HCT116 (cell line): Measurements from ENCODE around the gene OTUD4. TPM values are rescaled to one million over a fixed set of nuclear protein-coding genes. Genes with fewer than 3 reads are reported as not detected.

Experiments
- ATAC-seq: fragments of 200-7000 bp; cut with Tn5 transposase; 2 replicates; pipeline ENCODE4 v1.9.1; 2020; ENCODE audit warnings: mild to moderate bottlenecking, moderate library complexity
- BruUV-seq: library from RNA; stranded (reverse); fragments of 400-500 nt; replicated peaks from 2 replicates; lab custom pipeline; 2021; lab: Mats Ljungman, UMichigan
- CTCF ChIA-PET: fragments of 300-600 bp; sonication (Branson Sonifier 250); formaldehyde crosslinking; loops from one replicate; lab custom pipeline; 2021; ENCODE audit warnings: antibody characterized with exemption; lab: Charles Lee
- POLR2A ChIA-PET: fragments of 300-600, 350-600 bp; sonication (Branson Sonifier 250); formaldehyde crosslinking; loops from one replicate; lab custom pipeline; 2021; ENCODE audit warnings: antibody characterized with exemption; lab: Charles Lee
- RAD21 ChIA-PET, 2 experiments: fragments of 300-600 bp; sonication (Branson Sonifier 250); formaldehyde crosslinking; loops; one replicate each; lab custom pipeline; 2023; ENCODE audit warnings: low total read pairs in 2 of 2; ENCODE audit not compliant: uncharacterized antibody in 2 of 2, unreplicated experiment in 2 of 2, low non-redundant PET in 1 of 2; lab: Charles Lee
- DNase-seq: peaks from one replicate; pipeline ENCODE4 v3.0.0-alpha.2; 2010; ENCODE audit warnings: low read depth, low spot score
- H2AFZ ChIP-seq: fragments of 200-600 bp; shearing (Covaris generic), sonication (generic); 2 replicates; pipeline ENCODE4 v1.6.1; 2017; ENCODE audit warnings: low read depth, mixed run types, mixed read lengths, antibody characterized with exemption, low read length; ENCODE audit not compliant: poor library complexity, severe bottlenecking
- H3K27ac ChIP-seq: 2 replicates; pipeline ENCODE4 v1.5.1; 2012; ENCODE audit warnings: low read depth, low read length
- H3K27me3 ChIP-seq: fragments of 200-600 bp; sonication (generic); 2 replicates; pipeline ENCODE4 v1.6.1; 2016; ENCODE audit warnings: mixed run types, low read length, mixed read lengths; ENCODE audit not compliant: insufficient read depth
- H3K36me3 ChIP-seq, 2 experiments: fragments of 200-500 bp in 1 of 2; fragments of 200-600 bp in 1 of 2; sonication (Bioruptor generic) in 1 of 2; sonication (generic) in 1 of 2; 2 replicates each; pipeline versions ENCODE4 v1.5.1 to v1.6.1; 2014 to 2016; ENCODE audit warnings: low read length in 2 of 2, inconsistent platforms in 1 of 2, mixed read lengths in 1 of 2, mixed run types in 1 of 2; ENCODE audit not compliant: insufficient read depth in 2 of 2, control insufficient read depth in 1 of 2
- H3K4me1 ChIP-seq, 2 experiments: fragments of 200-600 bp in 1 of 2; sonication (generic) in 1 of 2; 2 replicates each; pipeline versions ENCODE4 v1.5.1 to v1.6.1; 2012 to 2017; ENCODE audit warnings: low read length in 2 of 2, inconsistent platforms in 1 of 2, mild to moderate bottlenecking in 1 of 2, mixed read lengths in 1 of 2, mixed run types in 1 of 2, moderate library complexity in 1 of 2; ENCODE audit not compliant: insufficient read depth in 2 of 2, control insufficient read depth in 1 of 2
- H3K4me2 ChIP-seq: fragments of 200-600 bp; sonication (generic); 2 replicates; pipeline ENCODE4 v1.6.1; 2017; ENCODE audit warnings: mixed run types, low read length, mixed read lengths
- H3K4me3 ChIP-seq, 2 experiments: fragments of 200-600 bp in 1 of 2; sonication (generic) in 1 of 2; replicated peaks in 1 of 2; 2 replicates each; pipeline ENCODE4 v1.5.1; 2011 to 2016; ENCODE audit warnings: low read length in 2 of 2, control low read depth in 1 of 2, low read depth in 1 of 2, mild to moderate bottlenecking in 1 of 2, mixed read lengths in 1 of 2, mixed run types in 1 of 2
- H3K79me2 ChIP-seq: fragments of 200-600 bp; sonication (generic); 2 replicates; pipeline ENCODE4 v1.6.1; 2017; ENCODE audit warnings: mild to moderate bottlenecking, mixed run types, low read length, moderate library complexity, mixed read lengths; ENCODE audit not compliant: insufficient read depth
- H3K9ac ChIP-seq: fragments of 200-600 bp; sonication (generic); 2 replicates; pipeline ENCODE4 v1.6.1; 2016; ENCODE audit warnings: low read length, mixed read lengths
- H3K9me2 ChIP-seq: fragments of 200-600 bp; sonication (generic), shearing (Covaris generic); 2 replicates; pipeline ENCODE4 v1.6.1; 2017; ENCODE audit warnings: mixed run types, mild to moderate bottlenecking, moderate library complexity; ENCODE audit not compliant: insufficient read depth
- H3K9me3 ChIP-seq, 2 experiments: fragments of 200-500 bp in 1 of 2; fragments of 200-600 bp in 1 of 2; sonication (Bioruptor generic) in 1 of 2; sonication (generic) in 1 of 2; 2 replicates each; pipeline ENCODE4 v1.6.1; 2014 to 2017; ENCODE audit warnings: low read length in 2 of 2, mixed read lengths in 2 of 2, inconsistent platforms in 1 of 2, low read depth in 1 of 2, mild to moderate bottlenecking in 1 of 2, mixed run types in 1 of 2, moderate library complexity in 1 of 2; ENCODE audit not compliant: control insufficient read depth in 1 of 2, insufficient read depth in 1 of 2
- H4K20me1 ChIP-seq: fragments of 200-600 bp; sonication (generic), shearing (Covaris generic); 2 replicates; pipeline ENCODE4 v1.6.1; 2017; ENCODE audit warnings: mixed run types, mild to moderate bottlenecking, moderate library complexity; ENCODE audit not compliant: insufficient read depth
- ATF3 ChIP-seq: IDR thresholded peaks from 2 replicates; pipeline ENCODE4 v1.6.1; 2012
- CBX3 ChIP-seq: IDR thresholded peaks from 2 replicates; pipeline ENCODE4 v1.6.1; 2012; ENCODE audit warnings: low read depth
- CEBPB ChIP-seq: IDR thresholded peaks from 2 replicates; pipeline ENCODE4 v1.6.1; 2012; ENCODE audit warnings: low read depth
- CTCF ChIP-seq, 3 experiments: fragments of 200-600 bp in 1 of 3; sonication (generic) in 1 of 3; IDR thresholded peaks in 2 of 3; conservative IDR thresholded peaks in 1 of 3; 2 replicates each; pipeline ENCODE4 v1.5.1; 2012 to 2017; ENCODE audit warnings: low read depth in 2 of 3, low read length in 2 of 3, antibody characterized with exemption in 1 of 3, borderline replicate concordance in 1 of 3, control low read depth in 1 of 3, mild to moderate bottlenecking in 1 of 3, mixed read lengths in 1 of 3, mixed run types in 1 of 3, moderate library complexity in 1 of 3; ENCODE audit not compliant: insufficient read depth in 1 of 3
- EGR1 ChIP-seq: IDR thresholded peaks from 2 replicates; pipeline ENCODE4 v1.6.1; 2012; ENCODE audit warnings: low read depth
- ELF1 ChIP-seq: IDR thresholded peaks from 2 replicates; pipeline ENCODE4 v1.6.1; 2012; ENCODE audit warnings: low read depth, borderline replicate concordance
- FOSL1 ChIP-seq: IDR thresholded peaks from 2 replicates; pipeline ENCODE4 v1.6.1; 2012; ENCODE audit warnings: low read depth
- JUND ChIP-seq: IDR thresholded peaks from 2 replicates; pipeline ENCODE4 v1.6.1; 2012
- MAX ChIP-seq: IDR thresholded peaks from 2 replicates; pipeline ENCODE4 v1.6.1; 2012
- POLR2A ChIP-seq: IDR thresholded peaks from 2 replicates; pipeline ENCODE4 v1.7.0; 2011; ENCODE audit warnings: borderline replicate concordance; ENCODE audit not compliant: insufficient read depth, insufficient read length; ENCODE audit errors: extremely low read depth
- POLR2AphosphoS5 ChIP-seq: IDR thresholded peaks from 2 replicates; pipeline ENCODE4 v1.6.1; 2011; ENCODE audit warnings: mild to moderate bottlenecking, low read depth, low read length, moderate library complexity
- RAD21 ChIP-seq: IDR thresholded peaks from 2 replicates; pipeline ENCODE4 v1.6.1; 2012; ENCODE audit warnings: low read depth, mild to moderate bottlenecking
- TCF7L2 ChIP-seq: IDR thresholded peaks from 2 replicates; pipeline ENCODE4 v1.7.0; 2011; ENCODE audit warnings: borderline replicate concordance, inconsistent platforms; ENCODE audit not compliant: insufficient read depth, insufficient read length; ENCODE audit errors: extremely low read depth
- ZFX ChIP-seq: fragments of 450-650 bp; IDR thresholded peaks from 2 replicates; pipeline ENCODE4 v1.6.1; 2017
- intact Hi-C: fragments of 100-400 bp; cut with micrococcal nuclease; formaldehyde crosslinking; loops from 2 replicates; pipeline ENCODE4 v1.10.0; 2022
- total RNA-seq: library from RNA; stranded (reverse); gene quantifications from one replicate; pipeline ENCODE4 v1.2.1, GENCODE V29; 2021; ENCODE audit not compliant: unreplicated experiment

Gene OTUD4
- total RNA-seq, 1 experiment from 2014 or later = 37.2 TPM

- no TSS peak for BruUV-seq
- no peak for DNase-seq
- TF ChIP-seq FOSL1 (no peak), MAX (no peak), EGR1 (no peak), TCF7L2 (no peak), CTCF (IDR thresholded peaks at IDR 0.05 in 2 of 3, conservative IDR thresholded peaks at IDR 0.05 in 1 of 3; ENCODE audit: borderline replicate concordance in 1 of 3, insufficient read depth in 1 of 3, low read depth in 2 of 3, low read length in 2 of 3) (no peak), ZFX (no peak)
- no peak overlapping the region for H2AFZ ChIP-seq
- RAD21 ChIA-PET = no interaction called here
- no peaks in the 10 kb centered on the region for H3K27me3 ChIP-seq
- peaks cover 74% of the 10 kb centered on the region for H3K79me2 ChIP-seq
- no peaks in the 10 kb centered on the region for H3K9me2 ChIP-seq
- no peak for ATAC-seq
- H3K4me2 ChIP-seq = no peak overlapping the region
- 0 out of 2 replicates have a peak, but pooled peaks cover 9% of the 10 kb centered on the region for H4K20me1 ChIP-seq
- H3K4me3 ChIP-seq = no peak overlapping the region
- no peaks in the 10 kb centered on the region for H3K9me3 ChIP-seq
- peaks cover 20 to 22% of the 10 kb centered on the region in 2 experiments; a peak in 3 of 4 replicates for H3K36me3 ChIP-seq
- intact Hi-C loops = no loop called here
- POLR2A ChIA-PET = no interaction called here
- no peak overlapping the region for H3K27ac ChIP-seq
- CTCF ChIA-PET = interaction anchor here (0.9 kb wide), 1 partner anchor 13 kb away, joined by 3 read pairs; no protein-coding TSS in a partner anchor
- no peak overlapping the region for H3K9ac ChIP-seq
- no peaks in the 10 kb centered on the region for H3K4me1 ChIP-seq
Observed at GRCh38 chr4:145167887-145168286, 12.5 kb downstream of the OTUD4 start.

GRCh38 chr4:145161549-145161948 is 18.8 kb downstream of the OTUD4 start:
- Histone ChIP-seq H3K4me2 (no peak overlapping the region), H4K20me1 (peaks cover 3% of the 10 kb centered on the region; the same call in 1 of the 2 replicates), H3K9me3 (no peaks in the 10 kb centered on the region), H3K9ac (no peak overlapping the region), H3K36me3 (peaks cover 9 to 22% of the 10 kb centered on the region in 2 experiments; a peak in 3 of 4 replicates), H3K9me2 (no peaks in the 10 kb centered on the region), H3K27me3 (no peaks in the 10 kb centered on the region), H3K4me1 (no peaks in the 10 kb centered on the region), H3K4me3 (no peak overlapping the region), H3K79me2 (peaks cover 66% of the 10 kb centered on the region), H3K27ac (no peak overlapping the region), H2AFZ (no peak overlapping the region)
- ChIA-PET RAD21 (no interaction called here), POLR2A (no interaction called here), CTCF (no interaction called here)
- DNase-seq (no peak), ATAC-seq (no peak)
- intact Hi-C loops = no loop called here
- BruUV-seq = no TSS peak
- TF ChIP-seq EGR1 (no peak), CBX3 (no peak), CTCF (IDR thresholded peaks at IDR 0.05 in 2 of 3, conservative IDR thresholded peaks at IDR 0.05 in 1 of 3; ENCODE audit: borderline replicate concordance in 1 of 3, insufficient read depth in 1 of 3, low read depth in 2 of 3, low read length in 2 of 3) (no peak), POLR2A (no peak), RAD21 (no peak), ATF3 (no peak), POLR2AphosphoS5 (no peak), JUND (no peak), MAX (no peak), CEBPB (no peak), ELF1 (no peak)
